Measurements from ENCODE around the gene ACAA1.

The ACAA1 gene

DNA sequence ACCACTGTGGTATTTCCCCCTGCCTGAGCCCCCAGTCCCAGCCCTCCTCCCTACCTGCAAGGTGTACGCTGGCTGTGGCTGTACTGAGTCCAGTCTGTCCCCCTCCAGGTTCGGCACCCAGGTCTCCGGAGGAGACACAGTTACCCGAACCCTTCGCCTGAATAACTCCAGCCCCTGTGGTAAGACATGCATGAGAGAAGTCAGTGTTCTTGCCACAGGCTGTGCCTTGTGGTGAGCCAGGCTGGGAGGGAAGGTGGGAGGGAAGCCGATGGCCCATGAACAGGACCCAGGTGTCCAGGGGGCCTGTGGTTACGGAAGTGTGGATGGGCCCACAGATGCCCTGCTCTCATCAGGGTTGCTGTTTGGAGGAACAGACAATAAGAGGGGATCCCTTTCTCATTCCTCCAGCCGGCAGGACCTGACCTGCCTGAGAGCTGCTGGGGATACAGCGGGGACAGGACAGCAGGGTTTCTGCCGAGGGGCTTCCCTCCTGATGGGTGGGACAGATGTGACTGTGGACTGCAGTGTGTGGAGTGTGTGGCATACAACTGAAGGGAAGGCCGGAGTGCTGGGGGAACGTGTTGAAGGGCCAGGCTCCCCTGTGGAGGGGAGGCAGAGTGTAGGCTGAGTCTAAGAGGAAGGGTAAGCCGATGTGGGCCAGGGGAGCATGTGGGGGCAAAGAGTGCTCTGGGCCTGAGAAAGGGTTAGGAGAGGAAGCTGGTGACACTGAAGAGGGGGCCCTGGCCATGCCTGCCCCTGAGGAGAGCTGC, 21.9 kb downstream of the ACAA1 start:
- no peaks in the 10 kb centered on the region for H3K9me3 ChIP-seq (ENCODE audit: control insufficient read depth, low read depth, low read length)
- no peaks in the 10 kb centered on the region for H3K36me3 ChIP-seq (ENCODE audit: control insufficient read depth, low read depth, low read length)
- no peak overlapping the region for H3K27ac ChIP-seq (ENCODE audit: low read length)
- no peak overlapping the region for H3K4me3 ChIP-seq (ENCODE audit: low read length)
- H3K27me3 ChIP-seq (ENCODE audit: control insufficient read depth, insufficient read depth, low read length) = no peaks in the 10 kb centered on the region
- H3K9ac ChIP-seq (ENCODE audit: low read length) = no peak overlapping the region
- H3K4me1 ChIP-seq (ENCODE audit: control insufficient read depth, low read depth, low read length) = no peaks in the 10 kb centered on the region

DNA sequence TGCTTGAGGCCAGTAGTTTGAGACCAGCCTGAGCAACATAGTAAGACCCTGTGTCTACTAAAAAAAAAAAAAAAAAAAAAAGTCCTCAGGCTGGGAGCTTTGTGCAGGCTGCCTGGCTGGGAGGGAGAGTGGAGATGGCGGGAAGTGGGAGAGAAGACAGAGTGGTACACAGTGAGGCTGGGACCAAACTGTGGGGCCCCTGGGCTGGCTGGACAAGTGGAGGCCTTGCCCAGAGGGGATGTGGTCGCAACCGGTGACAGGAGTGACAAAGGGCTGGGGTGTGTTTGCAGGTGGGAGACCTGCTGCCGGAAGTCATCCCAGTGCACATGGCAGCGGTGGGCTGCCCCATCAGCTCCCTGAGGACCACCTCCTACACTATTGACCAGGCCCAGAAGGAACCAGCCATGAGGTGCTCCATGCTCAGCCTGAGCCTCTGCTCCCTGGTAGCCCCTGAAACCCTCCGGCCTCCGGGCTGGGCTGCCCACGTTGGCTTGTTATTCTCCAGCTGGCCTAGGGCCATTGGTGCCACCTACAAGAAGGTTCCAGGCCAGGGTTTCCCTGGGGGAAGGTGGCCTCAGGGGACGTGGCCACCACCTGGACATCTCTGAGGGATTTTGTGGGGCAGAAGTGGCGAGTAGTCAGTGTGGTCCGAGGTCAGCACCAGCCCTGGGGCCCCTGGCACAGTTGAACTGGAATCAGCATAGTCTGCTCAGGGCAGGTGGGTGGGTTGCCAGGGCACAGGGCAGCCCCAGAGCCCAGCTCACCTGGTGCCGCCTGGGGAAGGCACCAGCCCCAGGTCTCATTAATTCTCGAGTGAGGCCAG, 22.7 kb downstream of the ACAA1 start:
- H3K4me3 ChIP-seq (ENCODE audit: low read length) = no peak overlapping the region
- no peaks in the 10 kb centered on the region for H3K36me3 ChIP-seq (ENCODE audit: control insufficient read depth, low read depth, low read length)
- H3K9me3 ChIP-seq (ENCODE audit: control insufficient read depth, low read depth, low read length) = no peaks in the 10 kb centered on the region
- H3K27ac ChIP-seq (ENCODE audit: low read length) = no peak overlapping the region
- no peaks in the 10 kb centered on the region for H3K4me1 ChIP-seq (ENCODE audit: control insufficient read depth, low read depth, low read length)
- no peaks in the 10 kb centered on the region for H3K27me3 ChIP-seq (ENCODE audit: control insufficient read depth, insufficient read depth, low read length)
- H3K9ac ChIP-seq (ENCODE audit: low read length) = no peak overlapping the region

DNA sequence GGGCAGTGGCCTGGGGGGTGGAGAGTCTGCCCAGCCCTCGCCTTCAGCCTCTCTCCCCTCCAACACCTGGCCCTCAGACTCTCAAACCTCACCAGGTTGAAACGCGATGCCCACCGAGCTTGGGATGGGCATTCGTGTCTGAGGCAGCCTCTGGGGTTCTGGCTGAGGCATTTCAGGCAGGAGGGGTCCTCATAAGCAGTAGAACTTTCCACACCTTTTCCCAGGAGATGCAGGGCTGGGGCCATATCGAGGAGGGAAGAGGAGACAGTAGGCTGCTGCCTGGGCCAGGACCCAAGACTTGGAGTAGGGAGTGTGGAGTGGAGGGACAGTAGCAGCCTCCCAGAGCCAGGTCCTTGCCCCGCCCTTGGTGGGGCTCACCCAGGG, 24.6 kb downstream of the ACAA1 start:
- H3K4me3 ChIP-seq (ENCODE audit: low read length) = no peak overlapping the region
- no peak overlapping the region for H3K9ac ChIP-seq (ENCODE audit: low read length)
- no peak overlapping the region for H3K27ac ChIP-seq (ENCODE audit: low read length)
- no peaks in the 10 kb centered on the region for H3K4me1 ChIP-seq (ENCODE audit: control insufficient read depth, low read depth, low read length)
- H3K9me3 ChIP-seq (ENCODE audit: control insufficient read depth, low read depth, low read length) = no peaks in the 10 kb centered on the region
- H3K36me3 ChIP-seq (ENCODE audit: control insufficient read depth, low read depth, low read length) = no peaks in the 10 kb centered on the region
- no peaks in the 10 kb centered on the region for H3K27me3 ChIP-seq (ENCODE audit: control insufficient read depth, insufficient read depth, low read length)

DNA sequence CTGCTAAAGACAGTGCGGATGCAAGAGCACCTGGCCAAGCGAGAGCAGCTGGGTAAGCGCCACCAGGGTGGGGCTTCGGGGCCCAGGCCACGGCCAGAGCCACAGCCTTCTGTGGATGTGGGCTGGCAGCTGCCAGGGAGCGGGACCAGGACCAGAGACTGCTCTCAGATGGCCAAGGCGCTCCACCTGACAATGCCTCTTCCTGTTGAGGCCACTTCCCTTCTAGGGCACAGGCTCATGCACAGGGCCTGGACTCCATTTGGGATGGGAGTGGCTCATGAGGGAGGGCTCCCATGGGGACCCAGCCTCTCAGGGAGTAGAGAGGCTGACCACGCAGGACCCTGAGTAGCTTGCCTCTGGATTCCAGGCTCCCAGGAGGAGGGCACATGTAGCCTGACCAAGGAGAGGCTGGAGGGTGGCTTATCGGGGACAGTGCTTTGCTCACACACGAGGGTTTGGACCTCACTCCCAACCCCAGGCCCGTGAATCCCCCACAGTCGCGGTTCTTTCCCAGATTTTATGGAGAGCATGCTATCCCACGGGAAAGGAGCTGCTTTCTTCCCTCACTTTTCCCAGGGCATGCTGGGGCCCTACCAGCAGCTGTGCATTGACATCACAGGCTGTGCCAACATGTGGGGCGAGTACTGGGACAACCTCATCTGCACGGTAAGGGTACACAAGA, 25.1 kb downstream of the ACAA1 start:
- no peaks in the 10 kb centered on the region for H3K9me3 ChIP-seq (ENCODE audit: control insufficient read depth, low read depth, low read length)
- H3K9ac ChIP-seq (ENCODE audit: low read length) = no peak overlapping the region
- H3K27me3 ChIP-seq (ENCODE audit: control insufficient read depth, insufficient read depth, low read length) = no peaks in the 10 kb centered on the region
- H3K27ac ChIP-seq (ENCODE audit: low read length) = no peak overlapping the region
- H3K4me1 ChIP-seq (ENCODE audit: control insufficient read depth, low read depth, low read length) = no peaks in the 10 kb centered on the region
- H3K4me3 ChIP-seq (ENCODE audit: low read length) = no peak overlapping the region
- no peaks in the 10 kb centered on the region for H3K36me3 ChIP-seq (ENCODE audit: control insufficient read depth, low read depth, low read length)

DNA sequence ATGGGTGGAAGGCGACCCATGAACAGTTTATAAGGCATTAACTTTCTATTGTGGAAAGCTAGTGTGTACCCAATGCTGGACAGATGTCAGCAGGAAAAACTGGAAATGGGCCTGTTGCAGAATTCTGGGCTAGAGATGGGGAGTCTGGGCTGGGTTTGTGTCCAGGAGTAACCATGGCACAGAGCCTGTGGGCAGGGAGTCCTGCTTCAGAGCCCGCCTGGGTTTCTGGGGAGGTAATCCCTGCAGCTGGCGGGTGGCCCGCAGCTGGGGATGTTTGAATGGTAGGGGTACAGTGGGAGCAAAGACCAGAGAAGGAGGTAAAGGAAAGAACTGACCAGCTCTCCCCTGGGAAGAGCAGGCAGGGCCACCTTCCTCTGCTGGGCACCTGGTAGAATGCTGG, 25.7 kb downstream of the ACAA1 start:
- Histone ChIP-seq H3K4me3 (ENCODE audit: low read length) (no peak overlapping the region), H3K9me3 (ENCODE audit: control insufficient read depth, low read depth, low read length) (no peaks in the 10 kb centered on the region), H3K4me1 (ENCODE audit: control insufficient read depth, low read depth, low read length) (no peaks in the 10 kb centered on the region), H3K36me3 (ENCODE audit: control insufficient read depth, low read depth, low read length) (no peaks in the 10 kb centered on the region), H3K27ac (ENCODE audit: low read length) (no peak overlapping the region), H3K9ac (ENCODE audit: low read length) (no peak overlapping the region), H3K27me3 (ENCODE audit: control insufficient read depth, insufficient read depth, low read length) (no peaks in the 10 kb centered on the region)

DNA sequence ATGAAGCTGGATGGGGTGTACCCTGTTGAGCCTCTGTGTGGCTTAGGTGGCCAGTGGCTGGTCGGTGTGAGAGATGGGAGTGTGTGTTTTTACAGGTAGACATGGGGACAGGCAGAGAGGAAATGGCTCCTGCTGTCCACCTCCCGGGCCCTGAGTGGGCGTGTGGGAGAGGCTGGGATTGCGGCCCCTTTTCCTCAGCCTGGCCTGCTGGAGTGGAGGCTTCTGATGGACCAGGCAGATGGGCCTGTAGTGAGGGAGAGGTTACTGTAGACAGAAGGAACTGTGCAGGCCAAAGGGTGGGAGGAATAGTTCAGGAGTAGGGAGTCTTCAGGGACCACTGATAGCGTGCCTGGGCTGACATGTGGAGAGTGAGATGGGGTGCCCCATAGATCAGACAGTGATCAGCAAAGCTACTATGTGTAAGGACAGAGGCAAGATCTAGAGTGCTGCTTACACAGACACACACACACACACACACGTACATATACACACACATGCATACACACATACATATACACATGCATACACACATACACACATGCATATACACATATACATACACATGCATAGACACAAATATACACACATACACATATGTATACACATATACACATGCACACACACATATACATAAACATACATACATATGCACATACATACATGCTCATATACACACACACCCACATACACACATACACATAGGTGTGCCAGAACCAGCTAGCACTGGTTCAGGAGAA, 26.4 kb downstream of the ACAA1 start:
- H3K36me3 ChIP-seq (ENCODE audit: control insufficient read depth, low read depth, low read length) = no peaks in the 10 kb centered on the region
- no peak overlapping the region for H3K9ac ChIP-seq (ENCODE audit: low read length)

DNA sequence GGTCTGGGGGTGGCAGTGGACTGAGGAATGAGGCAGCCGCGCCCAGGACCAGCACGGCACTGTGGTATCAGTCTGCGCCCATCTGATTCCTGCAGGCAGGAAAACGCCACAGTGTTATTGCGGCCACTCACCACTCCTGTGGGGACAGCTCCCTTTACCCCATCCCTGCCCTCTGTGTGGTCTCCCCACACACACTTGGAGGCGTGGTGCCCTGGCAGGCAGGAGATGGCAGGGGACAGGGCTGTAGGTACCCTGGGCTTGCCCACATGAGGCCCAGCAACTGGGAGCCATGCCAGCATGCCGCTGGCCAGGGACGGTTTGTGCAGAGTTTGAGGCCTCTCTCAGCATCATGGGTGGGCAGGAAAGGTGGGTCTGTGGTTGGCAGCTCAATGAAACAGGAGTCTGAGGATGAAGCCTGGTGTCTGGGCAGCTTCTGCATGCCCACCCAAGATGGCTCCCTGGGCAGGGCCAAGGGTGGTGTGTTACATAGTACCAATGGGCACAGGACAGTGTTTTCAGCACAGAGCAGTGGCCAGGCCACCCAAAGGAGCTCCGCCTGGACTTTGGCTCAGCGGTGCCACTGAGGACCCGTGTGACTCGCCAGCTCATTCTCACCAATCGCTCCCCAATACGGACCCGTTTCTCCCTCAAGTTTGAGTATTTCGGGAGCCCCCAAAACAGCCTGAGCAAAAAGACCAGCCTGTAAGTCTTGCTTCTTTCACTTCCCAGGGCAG, 27.2 kb downstream of the ACAA1 start:
- Histone ChIP-seq H3K27ac (ENCODE audit: low read length) (no peak overlapping the region), H3K9me3 (ENCODE audit: control insufficient read depth, low read depth, low read length) (peaks cover 3% of the 10 kb centered on the region), H3K36me3 (ENCODE audit: control insufficient read depth, low read depth, low read length) (no peaks in the 10 kb centered on the region), H3K27me3 (ENCODE audit: control insufficient read depth, insufficient read depth, low read length) (no peaks in the 10 kb centered on the region), H3K4me1 (ENCODE audit: control insufficient read depth, low read depth, low read length) (no peaks in the 10 kb centered on the region), H3K9ac (ENCODE audit: low read length) (no peak overlapping the region), H3K4me3 (ENCODE audit: low read length) (no peak overlapping the region)

More for the DNA sequence above, 26.4 kb downstream of the ACAA1 start:
- Histone ChIP-seq H3K27ac (ENCODE audit: low read length) (no peak overlapping the region), H3K4me3 (ENCODE audit: low read length) (no peak overlapping the region), H3K27me3 (ENCODE audit: control insufficient read depth, insufficient read depth, low read length) (no peaks in the 10 kb centered on the region), H3K4me1 (ENCODE audit: control insufficient read depth, low read depth, low read length) (no peaks in the 10 kb centered on the region), H3K9me3 (ENCODE audit: control insufficient read depth, low read depth, low read length) (no peaks in the 10 kb centered on the region)

DNA sequence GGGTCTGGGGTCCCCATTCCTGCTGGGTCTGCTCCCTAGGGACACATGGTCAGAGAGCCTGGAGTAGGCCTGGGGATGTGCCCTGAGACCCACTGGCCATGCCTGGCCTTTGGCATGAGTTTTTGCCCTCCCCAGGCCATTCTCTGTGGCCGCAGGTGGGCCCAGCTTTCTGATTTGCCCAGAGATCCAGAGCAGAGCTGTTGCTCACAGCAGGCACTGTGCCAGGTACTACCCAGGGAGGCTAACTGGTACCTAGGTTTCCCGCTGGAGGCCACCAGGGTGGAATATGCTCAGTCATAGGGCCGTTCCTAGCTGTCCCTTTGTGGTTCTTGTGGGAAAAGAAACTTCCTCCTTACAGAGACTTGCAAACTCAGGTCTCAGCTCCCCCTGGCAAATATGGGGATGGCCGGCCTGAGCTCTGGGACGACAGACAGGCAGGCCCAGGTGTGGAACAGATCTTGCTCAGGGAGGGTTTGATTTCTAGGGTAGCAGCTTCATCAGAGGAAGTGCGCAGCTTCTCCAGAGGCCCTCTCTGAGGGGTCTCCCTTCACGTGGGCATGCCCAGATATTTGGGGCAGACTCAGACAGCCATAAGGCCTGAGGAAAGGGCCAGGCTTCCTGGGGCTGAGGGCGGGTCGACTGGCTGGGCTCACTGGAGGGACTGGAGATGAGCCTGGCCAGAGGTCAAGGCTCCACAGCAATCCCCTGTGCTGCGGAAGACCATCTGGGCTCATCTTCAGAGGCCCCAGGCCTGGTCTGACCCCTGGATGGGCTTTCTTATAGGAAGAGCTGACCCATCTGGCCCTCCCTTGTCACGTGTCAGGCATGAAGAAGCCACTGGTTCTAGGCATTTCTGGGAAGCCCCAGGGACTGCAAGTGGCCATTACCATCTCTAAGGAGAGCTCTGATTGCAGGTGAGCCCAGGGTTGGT, 28.0 kb downstream of the ACAA1 start:
- H3K4me3 ChIP-seq (ENCODE audit: low read length) = no peak overlapping the region
- H3K27ac ChIP-seq (ENCODE audit: low read length) = no peak overlapping the region
- no peaks in the 10 kb centered on the region for H3K27me3 ChIP-seq (ENCODE audit: control insufficient read depth, insufficient read depth, low read length)
- no peaks in the 10 kb centered on the region for H3K36me3 ChIP-seq (ENCODE audit: control insufficient read depth, low read depth, low read length)
- no peaks in the 10 kb centered on the region for H3K4me1 ChIP-seq (ENCODE audit: control insufficient read depth, low read depth, low read length)
- no peak overlapping the region for H3K9ac ChIP-seq (ENCODE audit: low read length)
- peaks cover 3% of the 10 kb centered on the region for H3K9me3 ChIP-seq (ENCODE audit: control insufficient read depth, low read depth, low read length)

DNA sequence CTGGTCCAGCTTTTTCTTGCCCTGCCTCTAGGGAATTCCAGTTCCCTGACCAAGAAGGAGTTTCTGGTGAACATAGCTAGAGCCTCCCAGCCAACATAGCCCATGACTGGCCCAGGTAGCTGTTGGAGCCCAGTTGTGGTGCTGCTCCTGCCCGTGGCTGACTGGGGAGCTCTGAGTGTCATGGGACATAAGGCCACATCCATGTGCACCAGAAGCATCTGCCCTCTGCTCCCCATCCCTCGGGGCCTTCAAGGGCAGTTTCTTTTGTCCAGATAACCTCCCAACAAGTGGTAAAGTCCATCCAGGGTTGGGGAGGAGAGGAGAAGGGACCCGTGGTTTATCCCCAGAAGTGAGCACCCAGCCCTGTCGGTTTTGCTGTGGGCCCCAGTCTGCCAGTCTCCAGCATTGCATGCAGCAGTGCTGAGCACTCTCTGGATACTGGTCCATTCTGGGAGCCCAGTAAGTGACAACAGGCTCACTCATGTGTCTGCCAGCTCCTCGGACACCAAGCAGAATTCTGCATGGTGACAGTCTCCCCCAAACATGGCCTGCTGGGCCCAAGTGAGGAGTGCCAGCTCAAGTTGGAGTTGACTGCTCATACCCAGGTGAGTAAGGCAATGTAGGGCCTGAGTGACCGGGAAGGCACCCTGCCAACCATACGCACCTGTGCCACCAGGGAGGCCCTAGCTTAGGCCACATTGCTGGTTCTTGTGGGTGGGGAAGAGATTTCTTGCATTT, 28.8 kb downstream of the ACAA1 start:
- Histone ChIP-seq H3K27me3 (ENCODE audit: control insufficient read depth, insufficient read depth, low read length) (no peaks in the 10 kb centered on the region), H3K27ac (ENCODE audit: low read length) (no peak overlapping the region), H3K4me1 (ENCODE audit: control insufficient read depth, low read depth, low read length) (no peaks in the 10 kb centered on the region), H3K36me3 (ENCODE audit: control insufficient read depth, low read depth, low read length) (no peaks in the 10 kb centered on the region), H3K9me3 (ENCODE audit: control insufficient read depth, low read depth, low read length) (peaks cover 3% of the 10 kb centered on the region), H3K9ac (ENCODE audit: low read length) (no peak overlapping the region), H3K4me3 (ENCODE audit: low read length) (no peak overlapping the region)

DNA sequence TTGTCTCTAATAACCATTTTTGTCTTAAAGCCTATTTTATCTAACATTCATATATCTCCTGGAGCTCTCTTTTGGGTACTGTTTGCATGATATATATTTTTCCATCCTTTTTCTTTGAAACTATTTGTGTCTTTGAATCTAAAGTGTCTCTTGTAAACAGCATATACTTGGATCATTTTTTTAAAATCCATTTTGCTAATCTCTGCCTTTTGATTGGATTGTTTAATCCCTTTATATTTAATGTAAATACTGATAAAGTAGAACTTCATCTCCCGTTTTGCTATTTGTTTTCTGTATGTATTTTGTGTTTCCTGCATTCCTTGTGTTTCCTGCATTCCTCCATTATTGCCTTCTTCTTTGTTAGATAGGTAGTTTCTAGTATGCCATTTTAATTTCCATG, 31.4 kb downstream of the ACAA1 start:
- Histone ChIP-seq H3K27me3 (ENCODE audit: control insufficient read depth, insufficient read depth, low read length) (no peaks in the 10 kb centered on the region), H3K36me3 (ENCODE audit: control insufficient read depth, low read depth, low read length) (no peaks in the 10 kb centered on the region), H3K4me3 (ENCODE audit: low read length) (no peak overlapping the region), H3K4me1 (ENCODE audit: control insufficient read depth, low read depth, low read length) (peaks cover 13% of the 10 kb centered on the region), H3K9ac (ENCODE audit: low read length) (no peak overlapping the region), H3K9me3 (ENCODE audit: control insufficient read depth, low read depth, low read length) (peaks cover 3% of the 10 kb centered on the region), H3K27ac (ENCODE audit: low read length) (no peak overlapping the region)

Data from iPS-18a (cell line).